ENCODE results near the gene MAP3K3.

Gene MAP3K3

DNA sequence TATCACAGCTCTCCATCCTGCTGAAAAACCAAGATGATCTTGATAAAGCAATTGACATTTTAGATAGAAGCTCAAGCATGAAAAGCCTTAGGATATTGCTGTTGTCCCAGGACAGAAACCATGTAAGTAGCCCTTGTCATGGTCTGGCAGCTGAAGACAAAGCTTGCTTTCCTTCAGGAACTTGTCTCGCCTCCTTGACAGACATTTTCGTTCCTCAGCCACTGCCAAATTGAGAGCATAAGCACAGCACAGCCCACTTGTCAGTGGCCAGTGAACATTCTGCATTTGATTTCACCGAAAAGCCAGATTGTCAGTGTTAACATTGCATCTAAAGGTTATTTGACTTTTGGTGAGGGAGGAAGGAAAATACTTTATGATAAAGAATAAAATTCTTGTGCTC is 35.6 kb downstream of the MAP3K3 start:
- Histone ChIP-seq H3K4me3 (ENCODE audit: low read length, poor library complexity, severe bottlenecking) (no peak overlapping the region), H3K9ac (ENCODE audit: low read depth, low read length, poor library complexity, severe bottlenecking) (no peak overlapping the region), H3F3A (ENCODE audit: low read depth) (no peaks in the 10 kb centered on the region), H4K20me1 (ENCODE audit: insufficient read depth, low read length, poor library complexity, severe bottlenecking) (no peaks in the 10 kb centered on the region), H3K27me3 (ENCODE audit: insufficient read depth, low read length, poor library complexity, severe bottlenecking) (no peaks in the 10 kb centered on the region), H3K79me2 (ENCODE audit: insufficient read depth, low read length) (no peaks in the 10 kb centered on the region), H3K9me3 (ENCODE audit: insufficient read depth, low read depth, low read length) (no peaks in the 10 kb centered on the region), H2AFZ (ENCODE audit: low read length) (no peak overlapping the region), H3K36me3 (ENCODE audit: insufficient read depth, low read length) (peaks cover 51% of the 10 kb centered on the region), H3K4me1 (ENCODE audit: insufficient read depth, low read length, poor library complexity, severe bottlenecking) (no peaks in the 10 kb centered on the region), H3K4me2 (ENCODE audit: low read depth, low read length, poor library complexity, severe bottlenecking) (no peak overlapping the region), H3K9me2 (replicated peaks; ENCODE audit: low read depth, low read length) (no peaks in the 10 kb centered on the region)
- TF ChIP-seq, protein P1, sequence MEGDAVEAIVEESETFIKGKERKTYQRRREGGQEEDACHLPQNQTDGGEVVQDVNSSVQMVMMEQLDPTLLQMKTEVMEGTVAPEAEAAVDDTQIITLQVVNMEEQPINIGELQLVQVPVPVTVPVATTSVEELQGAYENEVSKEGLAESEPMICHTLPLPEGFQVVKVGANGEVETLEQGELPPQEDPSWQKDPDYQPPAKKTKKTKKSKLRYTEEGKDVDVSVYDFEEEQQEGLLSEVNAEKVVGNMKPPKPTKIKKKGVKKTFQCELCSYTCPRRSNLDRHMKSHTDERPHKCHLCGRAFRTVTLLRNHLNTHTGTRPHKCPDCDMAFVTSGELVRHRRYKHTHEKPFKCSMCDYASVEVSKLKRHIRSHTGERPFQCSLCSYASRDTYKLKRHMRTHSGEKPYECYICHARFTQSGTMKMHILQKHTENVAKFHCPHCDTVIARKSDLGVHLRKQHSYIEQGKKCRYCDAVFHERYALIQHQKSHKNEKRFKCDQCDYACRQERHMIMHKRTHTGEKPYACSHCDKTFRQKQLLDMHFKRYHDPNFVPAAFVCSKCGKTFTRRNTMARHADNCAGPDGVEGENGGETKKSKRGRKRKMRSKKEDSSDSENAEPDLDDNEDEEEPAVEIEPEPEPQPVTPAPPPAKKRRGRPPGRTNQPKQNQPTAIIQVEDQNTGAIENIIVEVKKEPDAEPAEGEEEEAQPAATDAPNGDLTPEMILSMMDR (conservative IDR thresholded peaks at IDR 0.05; ENCODE audit: low read length), result no peak
- no peak for TF ChIP-seq EZH2phosphoT487 (IDR thresholded peaks at IDR 0.05; ENCODE audit: borderline replicate concordance)

DNA sequence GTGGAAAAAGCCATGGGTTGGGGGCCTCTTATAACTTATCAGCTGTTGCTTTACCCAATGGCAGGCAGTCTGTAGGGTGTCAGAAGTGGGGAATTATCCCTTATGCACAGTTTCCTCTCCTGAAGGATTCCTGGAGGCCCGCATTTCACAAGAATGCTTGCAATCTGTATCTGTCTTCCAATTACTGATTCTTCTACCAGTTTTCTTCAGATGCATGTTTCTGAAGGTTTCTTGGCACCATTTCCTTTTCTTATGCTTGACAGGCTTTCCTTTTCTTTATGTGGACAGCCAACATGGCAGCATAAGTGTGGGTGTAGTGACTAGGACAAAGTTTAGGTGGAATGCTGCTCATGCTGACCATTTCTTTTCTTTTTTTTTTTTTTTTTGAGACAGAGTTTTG is 36.1 kb downstream of the MAP3K3 start:
- H3K79me2 ChIP-seq (ENCODE audit: insufficient read depth, low read length), result no peaks in the 10 kb centered on the region

DNA sequence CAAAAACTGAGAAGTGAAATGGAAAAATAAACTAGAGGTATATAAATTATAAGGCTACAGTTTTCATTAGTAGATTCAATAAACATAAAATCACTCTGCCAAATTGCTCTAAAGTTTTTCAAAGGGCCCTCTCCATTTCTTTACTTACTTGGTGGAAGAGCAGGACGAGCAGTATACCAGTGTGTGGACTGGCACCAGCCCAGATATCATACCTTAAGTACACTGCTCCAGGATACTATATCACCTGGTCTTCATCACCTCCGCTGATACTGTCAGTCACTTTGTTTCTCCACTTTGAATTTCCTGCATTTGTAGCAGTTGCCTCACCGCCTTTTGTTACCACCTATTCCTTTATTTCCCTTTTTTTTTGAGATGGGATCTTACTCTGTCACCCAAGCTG is 37.6 kb downstream of the MAP3K3 start:
- TF ChIP-seq, protein P1 (conservative IDR thresholded peaks at IDR 0.05; ENCODE audit: low read length), result no peak
- TF ChIP-seq EZH2phosphoT487 (IDR thresholded peaks at IDR 0.05; ENCODE audit: borderline replicate concordance), result no peak
- H3K36me3 ChIP-seq (ENCODE audit: insufficient read depth, low read length), result peaks cover 42% of the 10 kb centered on the region; the same call in 1 of the 2 replicates

More for the DNA sequence above, 36.1 kb downstream of the MAP3K3 start:
- Histone ChIP-seq H2AFZ (ENCODE audit: low read length) (no peak overlapping the region), H3K4me3 (ENCODE audit: low read length, poor library complexity, severe bottlenecking) (no peak overlapping the region), H3K9me2 (replicated peaks; ENCODE audit: low read depth, low read length) (no peaks in the 10 kb centered on the region), H3K4me1 (ENCODE audit: insufficient read depth, low read length, poor library complexity, severe bottlenecking) (no peaks in the 10 kb centered on the region), H3K4me2 (ENCODE audit: low read depth, low read length, poor library complexity, severe bottlenecking) (no peak overlapping the region), H3K9me3 (ENCODE audit: insufficient read depth, low read depth, low read length) (no peaks in the 10 kb centered on the region), H4K20me1 (ENCODE audit: insufficient read depth, low read length, poor library complexity, severe bottlenecking) (no peaks in the 10 kb centered on the region), H3K9ac (ENCODE audit: low read depth, low read length, poor library complexity, severe bottlenecking) (no peak overlapping the region), H3F3A (ENCODE audit: low read depth) (no peaks in the 10 kb centered on the region), H3K27me3 (ENCODE audit: insufficient read depth, low read length, poor library complexity, severe bottlenecking) (no peaks in the 10 kb centered on the region), H3K36me3 (ENCODE audit: insufficient read depth, low read length) (peaks cover 47% of the 10 kb centered on the region)
- TF ChIP-seq, protein P1 (conservative IDR thresholded peaks at IDR 0.05; ENCODE audit: low read length), result no peak
- TF ChIP-seq EZH2phosphoT487 (IDR thresholded peaks at IDR 0.05; ENCODE audit: borderline replicate concordance), result no peak

More for the DNA sequence above, 37.6 kb downstream of the MAP3K3 start:
- H4K20me1 ChIP-seq (ENCODE audit: insufficient read depth, low read length, poor library complexity, severe bottlenecking), result no peaks in the 10 kb centered on the region
- no peaks in the 10 kb centered on the region for H3K9me3 ChIP-seq (ENCODE audit: insufficient read depth, low read depth, low read length)
- no peaks in the 10 kb centered on the region for H3K9me2 ChIP-seq (replicated peaks; ENCODE audit: low read depth, low read length)
- H3K4me2 ChIP-seq (ENCODE audit: low read depth, low read length, poor library complexity, severe bottlenecking), result no peak overlapping the region
- H3K79me2 ChIP-seq (ENCODE audit: insufficient read depth, low read length), result no peaks in the 10 kb centered on the region
- no peak overlapping the region for H3K4me3 ChIP-seq (ENCODE audit: low read length, poor library complexity, severe bottlenecking)
- H3K27me3 ChIP-seq (ENCODE audit: insufficient read depth, low read length, poor library complexity, severe bottlenecking), result no peaks in the 10 kb centered on the region
- no peaks in the 10 kb centered on the region for H3K4me1 ChIP-seq (ENCODE audit: insufficient read depth, low read length, poor library complexity, severe bottlenecking)
- H3F3A ChIP-seq (ENCODE audit: low read depth), result no peaks in the 10 kb centered on the region
- H2AFZ ChIP-seq (ENCODE audit: low read length), result no peak overlapping the region
- no peak overlapping the region for H3K9ac ChIP-seq (ENCODE audit: low read depth, low read length, poor library complexity, severe bottlenecking)

Data from Loucy (cell line).